Progenitor cell of endocrine pancreas (in vitro differentiated cells): Measurements from ENCODE around the gene BARHL1. TPM values are rescaled to one million over a fixed set of nuclear protein-coding genes. Genes with fewer than 3 reads are reported as not detected.

Experiments
- DNase-seq: peaks from one replicate; pipeline ENCODE4 v3.0.0; 2021; ENCODE audit warnings: low spot score; ENCODE audit not compliant: unreplicated experiment
- H3K27ac Mint-ChIP-seq: 2 replicates; pipeline ENCODE4 v1.8.0; 2021; ENCODE audit warnings: mild to moderate bottlenecking, moderate library complexity, mixed read lengths
- H3K27me3 Mint-ChIP-seq: 2 replicates; pipeline ENCODE4 v1.8.0; 2021; ENCODE audit warnings: mixed read lengths
- H3K36me3 Mint-ChIP-seq: 2 replicates; pipeline ENCODE4 v1.8.0; 2022; ENCODE audit warnings: mixed read lengths; ENCODE audit not compliant: insufficient read depth
- H3K4me1 Mint-ChIP-seq: 2 replicates; pipeline ENCODE4 v1.8.0; 2021; ENCODE audit warnings: low read depth, mixed read lengths
- H3K4me3 Mint-ChIP-seq: 2 replicates; pipeline ENCODE4 v1.8.0; 2021; ENCODE audit warnings: low read depth, mild to moderate bottlenecking, moderate library complexity, mixed read lengths
- H3K9me3 Mint-ChIP-seq: 2 replicates; pipeline ENCODE4 v1.8.0; 2021; ENCODE audit warnings: low read depth, mixed read lengths
- CTCF ChIP-seq: fragments of 200-600 bp; sonication (generic); IDR thresholded peaks from one replicate; pipeline ENCODE4 v1.5.0; 2021; ENCODE audit warnings: antibody characterized with exemption, mild to moderate bottlenecking; ENCODE audit not compliant: unreplicated experiment
- total RNA-seq: library from RNA; stranded (reverse); gene quantifications from 2 replicates; pipeline ENCODE4 v1.2.1, GENCODE V29; 2021

Gene BARHL1
- total RNA-seq, 1 donor from 2014 or later = not detected

GRCh38 chr9:132587592-132587955, 5.2 kb downstream of the BARHL1 start:
- Mint-ChIP-seq H3K4me3 (no peak overlapping the region), H3K9me3 (no peaks in the 10 kb centered on the region), H3K36me3 (no peaks in the 10 kb centered on the region), H3K27ac (no peak overlapping the region), H3K27me3 (peaks cover 87% of the 10 kb centered on the region), H3K4me1 (no peaks in the 10 kb centered on the region)
- DNase-seq = no peak
- no peak for TF ChIP-seq CTCF

DNA sequence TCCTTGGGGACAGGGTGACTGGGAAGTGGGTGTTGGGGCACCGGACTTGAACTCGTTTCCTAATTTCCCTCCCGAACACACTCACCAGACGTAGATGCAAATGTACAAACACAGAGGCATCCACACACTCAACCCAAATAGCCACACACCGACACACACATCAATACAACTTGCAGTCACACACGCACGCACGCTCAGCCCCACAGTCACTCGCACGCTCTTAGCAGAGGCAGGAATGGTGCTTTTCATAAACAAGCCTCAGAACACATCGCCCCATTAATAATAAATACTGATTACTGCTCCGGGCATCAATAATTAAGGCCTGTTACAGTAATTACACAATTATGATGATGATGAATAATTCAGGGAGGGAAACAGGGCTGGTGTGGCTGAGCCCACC, 5.7 kb downstream of the BARHL1 start:
- H3K36me3 Mint-ChIP-seq = no peaks in the 10 kb centered on the region
- no peaks in the 10 kb centered on the region for H3K9me3 Mint-ChIP-seq
- H3K4me1 Mint-ChIP-seq = no peaks in the 10 kb centered on the region
- no peak for TF ChIP-seq CTCF
- no peak overlapping the region for H3K4me3 Mint-ChIP-seq
- DNase-seq = no peak
- peaks cover 88% of the 10 kb centered on the region for H3K27me3 Mint-ChIP-seq
- H3K27ac Mint-ChIP-seq = no peak overlapping the region

DNA sequence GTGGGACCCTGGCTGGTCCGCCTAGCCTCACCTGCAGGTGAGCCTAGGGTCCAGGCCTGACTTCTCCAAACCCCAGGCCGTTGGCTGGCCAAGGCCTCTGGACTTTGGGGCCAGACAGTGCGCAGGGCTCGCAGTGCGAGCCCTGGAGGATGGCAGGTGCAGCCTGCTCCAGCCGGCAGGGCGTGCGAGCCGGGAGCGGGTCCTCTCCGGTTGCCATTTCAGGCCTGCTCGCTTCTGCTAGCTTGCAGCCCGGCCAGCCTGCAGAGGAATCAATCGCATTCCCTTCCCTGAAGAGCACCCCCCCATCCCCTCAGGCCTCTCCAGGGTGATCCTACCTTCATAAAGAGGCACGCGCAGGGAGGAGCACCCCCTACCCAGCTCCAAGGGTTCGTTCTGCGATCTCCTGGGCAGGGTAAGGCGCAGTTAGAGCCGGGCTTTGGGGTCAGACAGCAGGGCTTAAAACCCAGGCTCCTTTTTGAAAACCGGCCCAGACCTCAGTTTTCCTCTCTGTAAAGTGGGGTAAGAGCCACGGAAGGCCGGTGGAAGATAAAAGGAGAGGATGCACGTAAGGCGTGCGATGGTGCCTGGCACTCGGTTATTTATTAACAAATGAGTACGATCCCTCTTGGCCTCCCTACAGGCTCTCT, 6.2 kb downstream of the BARHL1 start:
- peaks cover 5% of the 10 kb centered on the region for H3K36me3 Mint-ChIP-seq
- peaks cover 88% of the 10 kb centered on the region for H3K27me3 Mint-ChIP-seq
- no peak overlapping the region for H3K27ac Mint-ChIP-seq
- DNase-seq = no peak
- no peaks in the 10 kb centered on the region for H3K4me1 Mint-ChIP-seq
- no peak overlapping the region for H3K4me3 Mint-ChIP-seq
- TF ChIP-seq CTCF = no peak
- H3K9me3 Mint-ChIP-seq = no peaks in the 10 kb centered on the region

- DNase-seq = no peak
- no peak overlapping the region for H3K27ac Mint-ChIP-seq
- peaks cover 82% of the 10 kb centered on the region for H3K27me3 Mint-ChIP-seq
- no peaks in the 10 kb centered on the region for H3K9me3 Mint-ChIP-seq
- H3K36me3 Mint-ChIP-seq = peaks cover 8% of the 10 kb centered on the region
- no peaks in the 10 kb centered on the region for H3K4me1 Mint-ChIP-seq
- TF ChIP-seq CTCF = no peak
- H3K4me3 Mint-ChIP-seq = no peak overlapping the region
Measured at GRCh38 chr9:132589148-132590036, 7.0 kb downstream of the BARHL1 start.

DNA sequence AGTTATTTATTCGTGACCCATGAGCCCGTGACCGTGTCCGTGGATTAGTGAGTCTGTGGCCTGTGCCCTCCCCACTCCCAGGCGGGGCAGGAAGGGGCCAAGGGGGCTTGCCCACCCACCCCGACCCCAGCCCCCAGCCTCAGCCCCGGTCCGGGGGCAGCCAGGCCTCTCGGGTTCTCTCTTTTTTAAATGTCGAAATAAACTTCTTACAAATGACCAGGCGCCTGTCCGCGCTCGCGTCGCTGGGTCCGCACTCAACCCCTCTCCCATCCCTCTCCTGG, 7.6 kb downstream of the BARHL1 start:
- Mint-ChIP-seq H3K27ac (no peak overlapping the region), H3K4me3 (no peak overlapping the region), H3K4me1 (no peaks in the 10 kb centered on the region), H3K36me3 (peaks cover 10% of the 10 kb centered on the region), H3K9me3 (no peaks in the 10 kb centered on the region), H3K27me3 (peaks cover 76% of the 10 kb centered on the region)
- TF ChIP-seq CTCF = no peak
- no peak for DNase-seq
